ENCODE results near the gene CAMK4.
"Not testable (repeated sequence)": the region's sequence is repeated elsewhere in the genome, so short reads cannot be mapped to it uniquely, and the experiment has no call there.

Gene CAMK4

DNA sequence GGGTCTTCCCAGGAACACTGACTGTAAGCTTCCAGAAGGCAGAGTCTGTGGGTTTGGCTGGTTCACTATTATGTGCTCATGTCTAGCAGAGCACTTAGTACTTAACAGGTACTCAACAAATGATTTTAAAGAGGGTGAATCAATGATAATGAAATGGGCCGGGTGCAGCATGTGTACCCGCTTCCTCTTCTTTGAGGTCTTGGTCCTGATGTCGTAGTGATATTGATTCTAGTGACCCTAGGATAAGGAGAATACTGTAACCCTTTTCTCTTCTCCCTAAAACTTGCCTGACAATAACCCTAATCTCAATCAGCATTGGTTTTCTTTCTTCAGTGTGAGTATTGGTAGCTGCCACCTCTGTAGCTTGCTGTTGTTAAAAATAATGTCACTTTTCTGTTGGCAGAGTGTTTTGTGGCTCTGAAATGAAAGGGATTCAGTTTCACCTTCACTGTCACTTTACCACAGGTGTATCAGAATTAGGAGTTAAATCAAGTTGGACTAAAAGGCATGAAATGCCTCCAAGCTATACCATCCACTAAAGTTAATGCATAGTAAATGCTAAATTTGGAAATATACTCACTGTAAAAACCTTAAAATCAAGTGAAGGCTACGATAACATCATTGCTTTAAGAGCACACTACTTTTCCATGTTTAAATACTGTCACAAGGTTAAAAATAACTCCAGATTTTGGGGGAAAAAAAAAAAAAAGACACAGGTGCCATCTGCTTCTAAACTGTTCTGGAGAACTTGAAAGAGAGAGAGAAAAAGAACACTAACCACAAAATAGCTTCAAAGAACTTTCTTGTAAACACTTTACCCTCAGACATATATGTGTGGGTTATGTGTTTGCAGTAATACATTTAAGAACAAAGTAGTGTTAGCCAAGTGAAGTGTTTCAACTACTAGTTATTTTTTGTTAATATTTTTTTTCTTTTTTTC lies 6.0 kb downstream of the CAMK4 start:
- no peak for DNase-seq

DNA sequence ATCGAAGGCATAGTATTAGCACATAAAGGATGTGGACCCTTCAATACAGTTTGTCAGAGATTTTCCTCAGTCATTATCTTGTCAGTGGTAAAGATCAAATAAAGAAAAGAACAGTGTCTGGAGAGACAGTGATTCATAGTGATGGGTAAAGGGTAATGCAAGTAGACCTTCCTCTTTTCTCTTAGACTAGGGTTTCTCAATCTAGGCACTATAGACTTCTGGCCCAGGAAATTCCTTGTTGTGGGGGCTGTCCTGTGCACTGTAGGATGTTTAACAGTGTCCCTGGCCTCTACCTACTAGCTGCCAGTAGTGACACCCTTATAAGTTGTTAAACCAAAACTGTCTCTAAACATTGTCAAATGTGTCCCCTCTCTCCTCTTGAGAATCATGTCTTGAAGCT lies 6.9 kb downstream of the CAMK4 start:
- no peak for DNase-seq

DNA sequence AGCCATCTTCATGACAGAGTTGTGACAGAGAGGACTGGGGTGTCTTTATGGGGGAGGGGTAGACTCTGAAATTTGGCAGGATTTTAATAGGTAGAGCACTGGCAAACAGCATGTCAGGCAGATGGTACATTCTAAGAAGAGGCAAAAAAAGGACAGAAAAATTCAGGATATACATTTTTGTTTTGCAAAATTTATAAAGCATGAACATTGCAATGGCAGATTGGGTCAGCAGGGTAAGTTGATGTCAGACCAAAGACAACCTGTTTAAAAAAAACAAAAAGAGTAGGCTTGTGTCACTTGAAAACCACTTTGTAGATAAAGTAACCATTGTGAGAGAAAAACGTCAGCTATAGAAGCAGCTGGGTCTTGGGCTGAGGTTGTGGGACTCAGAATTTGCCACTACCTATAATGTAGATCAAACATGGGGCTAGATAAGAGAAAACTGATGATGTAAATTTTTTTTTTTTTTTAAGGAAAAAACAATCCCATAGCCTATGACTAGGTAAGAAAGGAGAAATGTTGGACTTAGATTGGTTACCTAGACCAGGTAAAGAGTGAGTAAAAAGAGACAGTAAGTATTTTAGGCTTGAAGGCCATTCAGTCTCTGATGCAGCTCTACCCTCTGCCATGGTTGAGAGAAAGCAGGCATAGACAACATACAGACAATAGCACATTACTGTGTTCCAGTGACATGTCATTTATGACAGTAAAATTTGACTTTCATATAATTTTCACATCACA lies 8.3 kb downstream of the CAMK4 start:
- DNase-seq, result no peak

DNA sequence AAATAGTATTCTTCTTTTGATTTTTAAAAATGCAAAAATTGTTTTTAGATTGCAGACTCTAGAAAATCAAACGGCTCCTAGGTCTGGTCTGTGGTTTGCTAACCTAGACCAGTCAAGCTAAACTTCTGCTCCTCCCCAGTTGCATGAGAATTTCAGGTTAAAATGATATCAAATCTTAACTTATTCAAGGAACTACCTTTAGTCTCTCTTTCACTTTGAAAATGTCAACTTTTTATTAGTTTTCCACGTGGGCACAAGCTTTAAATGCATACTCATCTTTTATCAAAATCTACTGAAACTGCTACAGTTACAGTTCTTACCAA lies 8.8 kb downstream of the CAMK4 start:
- DNase-seq, result no peak

DNA sequence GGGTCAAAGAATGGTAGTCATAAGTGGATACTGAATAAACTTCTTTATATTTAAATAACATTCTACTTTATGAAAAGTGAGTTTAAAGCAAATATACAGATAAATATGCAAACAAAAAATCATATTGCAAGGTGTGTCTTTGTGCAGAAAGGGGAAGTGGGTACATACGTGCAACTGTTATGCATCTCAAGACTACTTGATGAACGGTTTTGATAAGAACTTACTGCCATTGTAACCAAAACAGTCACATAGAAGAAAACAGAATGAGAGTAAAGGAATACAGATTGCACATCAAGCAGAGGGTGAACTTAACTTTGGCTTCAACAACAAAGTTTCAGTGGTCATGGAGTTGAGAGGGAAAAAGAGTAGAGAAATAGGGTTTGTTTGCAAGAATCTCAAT lies 9.9 kb downstream of the CAMK4 start:
- no peak for DNase-seq

DNA sequence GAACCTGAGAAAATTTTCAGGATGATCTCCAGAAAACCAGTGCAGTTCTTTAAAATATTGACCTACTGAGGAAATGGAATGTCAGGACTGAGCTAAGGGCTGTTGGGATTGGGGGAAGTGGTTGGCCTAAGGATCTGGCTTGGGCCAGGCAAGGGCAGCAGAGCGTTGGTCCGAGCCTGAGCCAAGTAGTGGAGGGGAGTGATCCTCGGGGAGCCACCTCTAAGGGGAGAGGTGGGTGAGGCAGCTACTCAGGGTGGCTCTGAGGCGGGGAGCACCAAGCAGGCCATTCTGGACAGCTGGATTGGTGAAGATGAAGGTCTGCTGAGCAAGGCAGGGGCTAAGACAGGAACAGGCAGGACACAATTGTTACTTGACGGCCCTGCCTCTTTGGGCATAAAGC lies 11.5 kb downstream of the CAMK4 start:
- no peak for DNase-seq

DNA sequence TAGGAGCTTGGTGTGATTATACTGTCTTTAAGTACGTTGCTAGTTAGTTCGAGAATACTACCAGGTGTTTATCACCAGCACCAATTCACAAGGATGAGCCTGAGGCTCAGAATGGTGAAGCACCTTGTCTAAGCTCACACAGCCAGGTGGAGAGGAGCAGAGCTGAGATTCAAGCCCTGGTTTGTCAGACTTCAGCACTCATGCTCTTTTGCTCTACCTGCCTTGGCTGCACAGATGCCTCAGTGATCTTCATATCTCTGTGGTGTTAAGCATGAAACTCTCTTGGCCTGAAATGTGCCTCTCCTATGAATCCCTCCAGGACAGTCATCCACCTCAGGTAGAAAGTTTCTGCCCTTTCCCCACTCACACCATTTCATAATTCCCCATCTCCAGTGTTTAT lies 12.2 kb downstream of the CAMK4 start:
- DNase-seq, result no peak

DNA sequence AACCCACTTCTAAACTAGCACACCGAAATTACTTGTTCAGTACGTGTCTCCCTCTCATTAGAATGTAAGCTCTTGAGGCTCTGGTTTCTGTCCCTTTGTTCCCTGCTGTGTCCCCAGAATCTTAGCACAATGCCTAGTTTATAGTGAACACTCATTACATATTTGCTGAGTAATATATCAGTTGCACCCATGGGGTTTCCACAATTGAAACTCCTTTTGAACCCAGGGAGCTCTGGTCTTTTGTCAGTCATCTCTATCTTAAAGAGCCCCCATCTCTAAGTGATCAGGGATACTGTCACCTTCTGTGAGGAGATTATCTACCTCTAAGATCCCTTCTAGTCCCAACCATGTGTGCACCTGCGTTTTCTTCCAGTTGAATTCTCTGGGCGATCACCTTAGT lies 12.8 kb downstream of the CAMK4 start:
- no peak for DNase-seq

DNA sequence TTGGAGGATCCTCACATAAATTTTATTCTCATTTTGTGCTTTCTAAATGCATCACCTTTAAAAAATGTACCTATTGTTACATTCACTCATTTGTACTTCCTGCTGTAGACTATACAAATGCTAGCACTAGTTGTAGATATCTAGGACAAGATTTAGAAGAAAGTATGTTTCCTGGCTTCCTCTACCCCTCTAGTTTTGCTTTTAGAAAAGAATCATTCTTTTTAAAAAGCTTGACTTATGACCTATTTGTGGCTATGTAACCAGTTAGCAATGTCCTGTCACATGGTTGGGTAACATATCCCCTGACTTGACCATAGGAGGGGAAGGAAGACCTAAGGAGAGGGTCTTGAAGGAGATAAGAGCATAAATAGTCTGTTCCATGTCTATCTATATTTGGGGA lies 13.3 kb downstream of the CAMK4 start:
- no peak for DNase-seq

DNA sequence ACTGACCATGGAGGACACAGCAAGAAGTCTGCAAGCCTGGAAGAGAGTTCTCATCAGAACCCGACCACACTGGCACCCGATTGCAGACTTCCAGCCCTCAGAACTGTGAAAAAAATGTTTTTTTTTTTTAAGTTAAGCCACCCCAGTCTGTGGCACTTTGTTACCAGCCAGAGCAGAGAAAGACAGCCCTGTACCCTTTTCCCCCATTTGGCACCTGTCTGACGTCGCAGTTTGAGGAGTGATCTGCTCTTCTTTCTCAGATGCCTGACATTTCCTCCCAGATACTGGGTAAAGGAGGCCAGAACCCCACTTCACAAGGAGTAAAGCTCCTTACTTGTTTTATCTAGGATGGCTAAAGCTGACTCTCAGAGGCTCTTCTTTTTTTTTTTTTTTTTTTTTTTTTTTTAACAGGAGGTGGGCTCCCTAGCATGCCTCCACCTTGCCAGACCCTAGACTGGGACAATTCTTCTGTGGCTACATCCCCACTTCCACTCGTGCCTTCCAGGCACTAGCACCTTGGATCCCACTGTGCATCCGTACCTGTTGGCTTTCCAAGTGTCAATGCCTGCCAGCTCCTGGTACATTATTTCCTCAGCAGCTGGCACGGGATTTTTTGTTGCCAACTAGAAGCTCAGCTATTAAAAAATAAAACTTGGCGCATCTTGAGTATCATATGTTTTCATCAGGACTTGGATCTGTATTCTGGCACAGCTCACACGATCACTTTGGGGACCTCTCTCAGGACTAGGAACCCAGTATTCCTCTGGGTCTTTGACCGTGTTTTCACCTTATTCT lies 14.4 kb downstream of the CAMK4 start:
- no peak for DNase-seq

DNA sequence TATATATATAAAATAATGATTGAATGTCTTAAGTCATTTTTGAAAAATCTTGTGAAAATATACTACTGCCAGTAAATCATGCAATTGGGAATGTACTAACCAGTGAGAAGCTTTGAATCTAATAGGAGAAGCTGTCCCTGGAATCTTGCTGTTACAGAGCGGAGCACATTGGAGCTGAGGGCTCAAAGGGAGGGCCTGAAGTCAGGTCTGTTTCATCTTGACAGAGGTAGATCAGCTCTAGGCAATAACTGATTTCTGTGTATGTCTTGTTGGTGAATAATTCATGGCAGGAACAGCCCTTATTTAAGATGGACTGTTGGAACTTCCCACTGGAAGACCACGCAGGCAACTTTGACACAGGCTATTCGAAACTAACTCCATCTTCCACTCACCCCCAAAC lies 17.5 kb downstream of the CAMK4 start:
- DNase-seq, result no peak

DNA sequence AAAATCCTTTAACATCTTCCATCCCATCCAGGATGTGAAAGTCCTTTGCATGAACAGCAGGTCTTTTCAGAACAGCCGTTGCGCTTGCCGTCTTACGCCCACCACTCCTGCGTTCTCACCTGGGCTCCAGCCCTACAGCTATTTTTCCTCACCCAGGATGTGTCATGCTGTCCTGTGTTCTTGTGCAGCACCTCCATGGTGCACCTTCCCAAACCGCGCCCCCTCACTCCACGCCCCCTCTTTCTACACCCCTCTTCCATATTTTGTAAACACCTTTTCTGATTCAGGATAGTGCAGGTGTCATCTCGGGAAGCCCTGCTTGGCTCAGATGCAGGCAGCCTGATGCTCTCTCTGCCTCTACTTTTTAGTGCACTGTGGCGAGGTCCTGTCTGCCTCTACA lies 18.4 kb downstream of the CAMK4 start:
- no peak for DNase-seq

DNA sequence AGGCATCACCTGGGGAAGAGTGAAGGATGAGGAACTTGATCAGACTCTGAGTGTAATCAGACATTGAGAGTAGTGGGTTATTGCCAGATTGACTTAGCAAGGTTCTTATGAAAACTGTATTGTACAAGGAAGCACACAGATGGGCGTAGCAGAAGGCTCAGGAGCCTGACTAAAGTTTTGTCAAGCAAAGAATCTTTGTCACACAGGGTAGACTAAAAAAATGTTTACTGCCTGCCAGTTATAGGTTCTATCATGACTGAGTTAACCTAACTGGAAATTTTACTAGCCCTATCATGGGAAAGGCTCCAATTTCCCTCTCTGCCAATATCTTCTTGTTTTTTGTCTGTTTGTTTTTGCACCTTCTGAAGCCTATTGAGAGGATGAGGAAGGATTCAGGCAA lies 19.1 kb downstream of the CAMK4 start:
- no peak for DNase-seq

DNA sequence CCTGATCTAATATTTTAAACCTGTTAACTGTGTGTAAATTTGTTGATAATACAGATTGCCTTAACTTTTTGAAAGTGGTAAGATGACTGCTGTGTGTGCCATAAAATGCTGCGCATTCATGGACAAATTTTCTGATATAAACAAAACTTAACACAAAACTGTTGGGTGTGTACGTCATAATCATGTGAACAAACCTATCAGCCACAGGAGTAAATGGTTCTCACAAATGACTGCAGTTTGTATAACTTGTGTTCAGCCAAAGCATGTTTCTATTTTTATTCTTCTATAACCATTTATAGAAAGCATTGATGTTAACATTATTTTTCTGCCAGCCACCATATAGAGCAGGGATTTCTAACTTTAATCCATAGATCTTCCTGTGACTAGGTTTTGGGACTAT lies 21.5 kb downstream of the CAMK4 start:
- DNase-seq, result no peak

DNA sequence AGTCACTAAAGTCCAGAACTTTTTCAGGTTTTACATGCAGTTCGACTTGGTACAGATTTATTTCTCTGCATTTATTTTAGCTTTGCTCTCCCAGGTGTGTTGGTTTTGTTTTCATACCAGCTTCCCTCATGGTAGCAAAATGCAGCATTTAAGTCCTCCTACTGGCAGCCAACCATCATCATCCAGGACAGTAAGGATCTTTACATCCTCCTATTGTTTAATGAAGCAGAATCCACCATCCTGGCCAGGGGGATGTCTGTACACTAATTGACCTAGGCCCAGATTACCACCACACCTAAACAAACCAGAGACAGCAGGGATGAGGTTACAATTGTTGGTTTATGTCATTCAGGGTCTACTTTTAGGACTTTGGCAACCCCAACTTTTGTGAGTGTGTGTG lies 22.3 kb downstream of the CAMK4 start:
- no peak for DNase-seq

DNA sequence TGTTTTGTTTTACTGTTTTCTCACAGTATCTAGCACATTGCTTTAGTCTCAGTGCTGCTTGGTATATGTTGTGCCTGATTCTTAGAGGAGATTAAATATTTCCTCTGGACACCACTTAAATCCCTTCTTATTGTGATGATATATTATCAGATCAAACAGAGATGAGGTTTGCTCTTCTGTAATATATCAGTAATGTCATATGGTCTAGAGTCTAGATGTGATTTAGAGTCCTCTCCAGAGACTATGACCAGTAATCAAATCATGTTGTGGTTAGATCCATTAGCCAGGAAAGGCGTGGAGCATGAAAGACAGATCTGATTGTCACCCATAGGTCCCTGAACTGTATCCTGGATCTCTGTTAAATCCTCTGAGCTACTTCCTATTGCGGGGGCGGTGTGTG lies 24.4 kb downstream of the CAMK4 start:
- no peak for DNase-seq

DNA sequence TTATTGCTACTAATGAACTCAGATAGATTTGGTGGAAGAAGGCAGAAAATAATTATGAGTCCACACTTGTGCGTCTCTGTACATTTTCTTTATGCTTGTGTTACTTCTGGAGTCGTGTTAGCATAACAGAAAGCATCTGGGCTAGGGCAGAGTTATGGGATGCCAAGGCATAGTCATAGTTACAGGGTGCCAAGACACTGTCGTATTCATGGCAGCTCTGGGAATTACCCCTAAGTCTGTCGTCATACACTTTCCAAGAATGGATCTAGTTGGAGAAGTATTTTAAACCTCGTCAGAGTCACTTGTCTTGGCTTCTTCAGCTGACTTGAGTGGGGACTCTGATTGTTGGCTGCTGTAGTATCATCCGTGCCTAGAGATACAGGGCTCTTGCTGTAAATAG lies 27.7 kb downstream of the CAMK4 start:
- no peak for DNase-seq

DNA sequence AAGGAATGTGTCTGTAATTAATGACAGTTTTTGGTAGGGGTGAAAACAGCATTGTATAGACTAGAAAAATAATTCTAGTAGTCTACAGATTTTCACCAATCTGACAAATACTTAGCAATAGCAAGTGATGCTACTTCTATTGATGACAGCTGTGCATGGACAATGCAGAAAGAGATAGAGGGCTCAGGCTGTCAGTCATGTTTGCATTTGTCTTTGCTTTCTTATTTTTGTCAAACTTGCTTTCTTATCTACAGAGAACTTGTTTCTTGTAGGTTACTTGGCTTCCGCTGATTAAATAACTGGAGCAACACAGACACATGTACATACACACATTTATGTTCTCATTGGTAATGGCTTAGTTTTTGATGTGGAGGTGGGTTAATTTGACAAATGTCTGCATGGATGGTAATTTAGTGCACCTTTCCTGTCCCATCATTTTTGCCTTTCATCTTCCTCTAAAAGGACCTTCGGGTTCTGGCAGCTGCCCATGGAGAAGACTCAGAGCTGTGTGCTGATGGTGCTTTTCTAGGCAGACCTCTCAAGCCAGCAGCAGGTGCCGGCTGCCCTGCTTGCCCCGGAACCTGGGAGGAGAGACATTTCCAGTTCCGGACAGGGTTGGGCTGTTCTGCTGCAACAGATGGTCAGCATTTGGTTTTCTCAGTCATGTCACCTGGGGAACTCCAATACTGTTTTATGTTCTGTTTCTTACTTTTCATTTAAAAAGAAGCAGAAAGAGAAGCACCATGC lies 28.8 kb downstream of the CAMK4 start:
- DNase-seq, result no peak

DNA sequence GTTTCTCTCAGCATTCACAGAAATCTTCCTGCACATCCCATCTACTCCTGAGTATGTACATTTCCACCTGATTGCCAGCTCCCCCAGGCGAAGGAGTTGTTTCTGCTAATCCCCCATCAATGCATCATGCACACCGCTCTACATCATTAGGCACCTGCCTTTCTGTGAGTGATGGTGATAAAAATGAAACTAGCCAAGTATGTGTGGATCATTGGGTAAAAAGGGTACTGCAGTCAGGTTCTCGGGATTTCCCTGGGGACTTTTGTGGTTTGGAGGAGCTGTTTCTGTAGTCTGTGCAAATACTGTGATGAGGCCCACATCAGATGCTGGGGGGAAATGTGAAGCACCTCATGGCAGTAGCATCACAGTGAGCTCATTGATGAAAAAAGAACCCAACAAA lies 30.4 kb downstream of the CAMK4 start:
- no peak for DNase-seq

DNA sequence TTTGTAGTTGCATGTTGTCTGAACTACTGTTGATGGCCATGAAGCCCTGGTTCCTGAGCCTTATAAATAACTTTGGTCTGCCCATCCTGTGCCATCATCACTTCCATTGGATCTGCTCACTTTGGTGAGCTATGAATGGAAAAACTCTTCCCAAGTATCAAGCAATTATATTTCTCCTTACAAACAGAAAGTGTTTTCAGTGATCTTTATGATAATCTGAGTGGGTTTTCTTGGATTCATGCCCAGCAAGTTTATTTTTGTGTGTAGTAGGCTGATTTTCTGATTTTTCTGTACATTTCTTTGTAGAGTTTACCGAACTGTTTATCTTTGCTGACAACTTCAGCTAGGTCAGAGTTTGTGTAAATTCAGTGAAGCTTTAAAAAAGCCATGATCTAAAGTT lies 31.0 kb downstream of the CAMK4 start:
- no peak for DNase-seq

DNA sequence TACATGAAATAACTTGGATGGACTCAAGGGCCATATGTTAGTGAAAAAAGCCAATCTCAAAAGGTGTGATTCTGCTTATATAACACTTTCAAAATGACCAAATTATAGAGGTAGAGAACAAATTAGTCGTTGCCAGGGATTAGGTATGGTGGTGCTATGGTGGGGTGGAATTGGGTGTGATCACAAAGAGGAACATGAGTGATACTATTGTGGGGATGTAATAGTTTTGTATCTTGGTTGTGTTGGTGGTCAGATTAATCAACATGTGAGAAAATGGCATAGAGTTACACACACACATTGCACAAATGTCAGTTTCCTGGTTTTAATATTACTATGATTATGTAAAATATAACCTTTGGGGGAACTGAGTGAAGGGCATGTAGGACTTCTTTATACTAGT lies 31.9 kb downstream of the CAMK4 start:
- DNase-seq, result no peak

DNA sequence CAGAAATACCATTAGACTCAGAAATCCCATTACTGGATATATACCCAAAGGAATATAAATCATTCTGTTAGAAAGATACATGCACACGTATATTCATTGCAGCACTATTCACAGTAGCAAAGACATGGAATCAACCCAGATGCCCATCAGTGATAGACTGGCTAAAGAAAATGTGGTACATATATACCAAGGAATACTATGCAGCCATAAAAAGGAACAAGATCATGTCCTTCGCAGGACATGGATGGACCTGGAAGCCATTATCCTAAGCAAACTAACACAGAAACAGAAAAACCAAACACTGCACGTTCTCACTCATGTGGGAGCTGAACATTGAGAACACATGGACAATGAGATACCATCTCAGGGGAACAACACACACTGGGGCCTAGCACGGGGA lies 33.4 kb downstream of the CAMK4 start:
- not testable (repeated sequence) for DNase-seq

DNA sequence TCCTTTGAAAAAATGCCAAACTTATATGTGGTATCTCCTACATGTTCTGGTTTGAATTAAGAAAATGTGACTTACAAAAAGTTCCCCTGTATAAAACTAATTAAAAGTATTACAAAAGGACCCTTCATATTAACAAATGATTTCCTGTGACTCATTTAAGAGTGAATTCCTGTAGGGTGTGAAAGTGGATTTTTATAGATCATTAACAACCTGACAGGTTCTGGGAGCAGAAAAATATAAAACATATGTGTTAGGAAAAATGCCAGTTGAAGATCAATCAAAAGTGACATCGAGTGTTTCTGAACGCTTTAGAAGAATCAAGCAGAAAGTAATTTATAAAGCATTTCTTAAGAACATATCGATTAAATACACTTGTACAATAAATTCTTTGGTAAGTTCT lies 35.5 kb downstream of the CAMK4 start:
- DNase-seq, result no peak
